ENCODE measurements around the gene RIPPLY2. TPM values are rescaled to one million over a fixed set of nuclear protein-coding genes. Genes with fewer than 3 reads are reported as not detected.

The RIPPLY2 gene
- total RNA-seq, 4 donors from 2014 or later, result not detected

- no peak for TF ChIP-seq POLR2A (IDR thresholded peaks at IDR 0.05)
- TF ChIP-seq, protein P1, sequence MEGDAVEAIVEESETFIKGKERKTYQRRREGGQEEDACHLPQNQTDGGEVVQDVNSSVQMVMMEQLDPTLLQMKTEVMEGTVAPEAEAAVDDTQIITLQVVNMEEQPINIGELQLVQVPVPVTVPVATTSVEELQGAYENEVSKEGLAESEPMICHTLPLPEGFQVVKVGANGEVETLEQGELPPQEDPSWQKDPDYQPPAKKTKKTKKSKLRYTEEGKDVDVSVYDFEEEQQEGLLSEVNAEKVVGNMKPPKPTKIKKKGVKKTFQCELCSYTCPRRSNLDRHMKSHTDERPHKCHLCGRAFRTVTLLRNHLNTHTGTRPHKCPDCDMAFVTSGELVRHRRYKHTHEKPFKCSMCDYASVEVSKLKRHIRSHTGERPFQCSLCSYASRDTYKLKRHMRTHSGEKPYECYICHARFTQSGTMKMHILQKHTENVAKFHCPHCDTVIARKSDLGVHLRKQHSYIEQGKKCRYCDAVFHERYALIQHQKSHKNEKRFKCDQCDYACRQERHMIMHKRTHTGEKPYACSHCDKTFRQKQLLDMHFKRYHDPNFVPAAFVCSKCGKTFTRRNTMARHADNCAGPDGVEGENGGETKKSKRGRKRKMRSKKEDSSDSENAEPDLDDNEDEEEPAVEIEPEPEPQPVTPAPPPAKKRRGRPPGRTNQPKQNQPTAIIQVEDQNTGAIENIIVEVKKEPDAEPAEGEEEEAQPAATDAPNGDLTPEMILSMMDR (IDR thresholded peaks at IDR 0.05), result no peak
- no peak for DNase-seq
- H3K4me1 ChIP-seq, result peaks cover 0 to 4% of the 10 kb centered on the region in 2 donors
- no peak overlapping the region for H3K4me3 ChIP-seq (replicated peaks in 1 of 3)
- peaks cover 0 to 7% of the 10 kb centered on the region in 2 donors for H3K36me3 ChIP-seq
- no peak overlapping the region for H3K27ac ChIP-seq
- intact Hi-C loops (cut with DNase I), result no loop called here
- H3K9me3 ChIP-seq, result no peaks in the 10 kb centered on the region
- no peaks in the 10 kb centered on the region for H3K27me3 ChIP-seq
Measured at GRCh38 chr6:83867043-83867442, 13.9 kb downstream of the RIPPLY2 start.

DNA sequence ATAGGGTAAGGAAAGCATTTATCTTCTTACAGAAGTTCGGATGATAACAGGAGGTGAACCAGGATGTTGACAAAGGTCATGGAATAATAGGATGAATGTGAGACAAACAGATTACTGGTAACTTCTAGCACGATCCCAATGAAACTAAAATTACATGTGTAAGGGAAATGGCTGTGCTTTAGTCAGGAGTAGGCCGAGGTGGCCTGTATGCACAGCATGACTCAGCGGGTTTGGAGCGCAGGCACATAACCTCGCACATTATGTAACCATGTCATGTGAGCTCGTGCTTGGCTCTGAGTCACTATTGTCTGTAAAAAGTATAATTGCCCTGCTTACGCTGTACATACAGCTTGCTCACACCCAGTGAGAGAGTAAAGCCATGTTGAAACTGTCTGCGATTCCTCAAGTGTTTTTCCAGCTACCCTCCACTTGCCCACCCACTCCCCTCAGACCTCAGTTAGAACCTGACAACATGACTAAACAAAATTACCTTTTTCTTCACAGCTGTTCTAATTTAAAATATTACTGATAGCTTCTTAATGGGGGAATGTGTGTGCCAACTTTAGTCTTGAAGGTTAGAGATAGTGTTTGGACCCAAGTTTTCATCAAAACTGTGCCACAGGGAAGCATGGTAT, 14.5 kb downstream of the RIPPLY2 start:
- Histone ChIP-seq H3K27ac (no peak overlapping the region), H3K4me3 (replicated peaks in 1 of 3) (no peak overlapping the region), H3K4me1 (peaks cover 0 to 4% of the 10 kb centered on the region in 2 donors), H3K27me3 (no peaks in the 10 kb centered on the region), H3K9me3 (no peaks in the 10 kb centered on the region), H3K36me3 (peaks cover 0 to 7% of the 10 kb centered on the region in 2 donors)
- 95% methylated on average over 9 of the region's 9 CpGs for WGBS, 2 donors
- peak; percentile 8 to 22 for DNase-seq
- intact Hi-C loops (cut with DNase I), result no loop called here
- TF ChIP-seq POLR2A (IDR thresholded peaks at IDR 0.05), result no peak
- TF ChIP-seq, protein P1 (IDR thresholded peaks at IDR 0.05), result no peak

DNA sequence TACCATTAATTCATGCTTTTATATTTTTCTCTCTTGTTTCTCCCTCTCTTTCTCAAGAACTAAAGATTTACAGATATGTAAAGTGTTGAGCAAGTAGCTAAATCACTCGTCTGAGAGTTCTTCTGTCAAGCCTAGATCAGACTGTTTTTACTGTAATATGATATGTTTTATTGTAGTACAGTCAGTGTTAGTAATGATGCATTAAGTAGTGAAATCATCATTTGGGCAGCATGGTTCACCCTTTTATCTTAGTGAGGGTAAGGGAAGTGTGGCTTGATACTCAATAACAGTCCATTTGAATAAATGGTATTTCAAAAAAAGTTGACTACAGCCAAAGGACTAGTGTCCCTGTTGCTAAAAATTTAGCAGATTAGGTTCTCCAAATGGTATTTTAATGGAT, 15.5 kb downstream of the RIPPLY2 start:
- H3K27ac ChIP-seq, result no peak overlapping the region
- intact Hi-C loops (cut with DNase I), result no loop called here
- H3K4me3 ChIP-seq (replicated peaks in 1 of 3), result no peak overlapping the region
- no peaks in the 10 kb centered on the region for H3K27me3 ChIP-seq
- 63 to 72% methylated on average over 1 of the region's 1 CpG for WGBS, 2 donors
- H3K36me3 ChIP-seq, result peaks cover 0 to 7% of the 10 kb centered on the region in 2 donors
- no peaks in the 10 kb centered on the region for H3K9me3 ChIP-seq
- DNase-seq, result no peak
- TF ChIP-seq POLR2A (IDR thresholded peaks at IDR 0.05), result no peak
- TF ChIP-seq, protein P1 (IDR thresholded peaks at IDR 0.05), result no peak
- H3K4me1 ChIP-seq, result peaks cover 0 to 4% of the 10 kb centered on the region in 2 donors

GRCh38 chr6:83870649-83871048, 17.5 kb downstream of the RIPPLY2 start:
- no peak for DNase-seq
- no peak for TF ChIP-seq POLR2A (IDR thresholded peaks at IDR 0.05)
- TF ChIP-seq, protein P1 (IDR thresholded peaks at IDR 0.05), result no peak
- no peak overlapping the region for H3K27ac ChIP-seq
- peaks cover 0 to 7% of the 10 kb centered on the region in 2 donors for H3K36me3 ChIP-seq
- WGBS, 2 donors, result 96 to 98% methylated on average over 4 of the region's 4 CpGs
- H3K4me3 ChIP-seq (replicated peaks in 1 of 3), result no peak overlapping the region
- no peaks in the 10 kb centered on the region for H3K9me3 ChIP-seq
- H3K4me1 ChIP-seq, result peaks cover 0 to 4% of the 10 kb centered on the region in 2 donors
- intact Hi-C loops (cut with DNase I), result no loop called here
- no peaks in the 10 kb centered on the region for H3K27me3 ChIP-seq

- H3K27ac ChIP-seq, result no peak overlapping the region
- TF ChIP-seq POLR2A (IDR thresholded peaks at IDR 0.05), result no peak
- TF ChIP-seq, protein P1 (IDR thresholded peaks at IDR 0.05), result no peak
- H3K9me3 ChIP-seq, result no peaks in the 10 kb centered on the region
- no peaks in the 10 kb centered on the region for H3K27me3 ChIP-seq
- no peaks in the 10 kb centered on the region for H3K36me3 ChIP-seq
- peaks cover 0 to 4% of the 10 kb centered on the region in 2 donors for H3K4me1 ChIP-seq
- no peak for DNase-seq
- intact Hi-C loops (cut with DNase I), result no loop called here
- no peak overlapping the region for H3K4me3 ChIP-seq (replicated peaks in 1 of 3)
- WGBS, 2 donors, result 93 to 95% methylated on average over 3 of the region's 3 CpGs
Measured at GRCh38 chr6:83872386-83873118, 19.4 kb downstream of the RIPPLY2 start.
